IMR-90 (cell line): ENCODE results near the gene SFXN3. TPM values are rescaled to one million over a fixed set of nuclear protein-coding genes. Genes with fewer than 3 reads are reported as not detected.
A peak's percentile ranks its signal among the peaks of the same experiment; 100 is the strongest.
"Not testable (repeated sequence)": the region's sequence is repeated elsewhere in the genome, so short reads cannot be mapped to it uniquely, and the experiment has no call there.

ENCODE experiments used
- ATAC-seq: fragments of 200-7000 bp; cut with Tn5 transposase; 2 replicates; pipeline ENCODE4 v1.9.1; 2020; ENCODE audit warnings: low read depth, mild to moderate bottlenecking, moderate library complexity
- BruUV-seq: library from RNA; stranded (reverse); fragments of 400-500 nt; replicated peaks from 2 replicates; lab custom pipeline; 2021; lab: Mats Ljungman, UMichigan
- CTCF ChIA-PET: fragments of 300-600 bp; formaldehyde crosslinking; extraction: SDS; loops from one replicate; lab custom pipeline; 2021; ENCODE audit warnings: antibody characterized with exemption; lab: Yijun Ruan, JAX
- POLR2A ChIA-PET: fragments of 300-600 bp; sonication (Branson Sonifier 250); formaldehyde crosslinking; loops from one replicate; lab custom pipeline; 2022; ENCODE audit warnings: antibody characterized with exemption; ENCODE audit not compliant: unreplicated experiment; lab: Charles Lee
- DNase-seq: peaks from one replicate; pipeline ENCODE4 v3.0.0; 2013
- H2AFZ ChIP-seq: replicated peaks from 2 replicates; pipeline ENCODE3; 2013; ENCODE audit warnings: low read length, mild to moderate bottlenecking; ENCODE audit not compliant: poor library complexity
- H2AK5ac ChIP-seq: 2 replicates; pipeline ENCODE4 v1.6.1; 2013; ENCODE audit warnings: low read depth, low read length, inconsistent platforms
- H2AK9ac ChIP-seq: replicated peaks from 2 replicates; pipeline ENCODE3; 2013; ENCODE audit warnings: mild to moderate bottlenecking, low read depth, low read length, moderate library complexity; ENCODE audit not compliant: poor library complexity
- H2BK120ac ChIP-seq: 2 replicates; pipeline ENCODE4 v1.6.1; 2013; ENCODE audit warnings: low read depth, low read length, inconsistent platforms
- H2BK15ac ChIP-seq: 3 replicates; pipeline ENCODE4 v1.6.1; 2013; ENCODE audit warnings: low read depth, low read length, inconsistent platforms
- H2BK20ac ChIP-seq: 2 replicates; pipeline ENCODE4 v1.6.1; 2013; ENCODE audit warnings: low read depth, mild to moderate bottlenecking, inconsistent platforms, low read length, moderate library complexity
- H2BK5ac ChIP-seq: 2 replicates; pipeline ENCODE4 v1.6.1; 2013; ENCODE audit warnings: mild to moderate bottlenecking, low read depth, low read length, inconsistent platforms; ENCODE audit not compliant: poor library complexity, severe bottlenecking
- H3K14ac ChIP-seq: replicated peaks from 2 replicates; pipeline ENCODE4 v1.6.1; 2013; ENCODE audit warnings: low read depth, low read length, inconsistent platforms
- H3K18ac ChIP-seq: 2 replicates; pipeline ENCODE4 v1.6.1; 2013; ENCODE audit warnings: low read depth, low read length, control low read depth
- H3K23ac ChIP-seq: 2 replicates; pipeline ENCODE4 v1.6.1; 2013; ENCODE audit warnings: low read depth, low read length, inconsistent platforms
- H3K27ac ChIP-seq: 2 replicates; pipeline ENCODE4 v1.5.1; 2013; ENCODE audit warnings: mild to moderate bottlenecking, control low read depth, low read length; ENCODE audit not compliant: insufficient read depth
- H3K27me3 ChIP-seq: 2 replicates; pipeline ENCODE4 v1.6.1; 2013; ENCODE audit warnings: low read length; ENCODE audit not compliant: control insufficient read depth, insufficient read depth
- H3K36me3 ChIP-seq: 2 replicates; pipeline ENCODE4 v1.6.1; 2013; ENCODE audit warnings: low read length, mixed read lengths; ENCODE audit not compliant: control insufficient read depth, insufficient read depth
- H3K4ac ChIP-seq: 2 replicates; pipeline ENCODE4 v1.6.1; 2013; ENCODE audit warnings: low read depth, low read length, inconsistent platforms
- H3K4me1 ChIP-seq: 2 replicates; pipeline ENCODE4 v1.6.1; 2013; ENCODE audit warnings: low read length, mixed read lengths; ENCODE audit not compliant: control insufficient read depth, insufficient read depth
- H3K4me2 ChIP-seq: 2 replicates; pipeline ENCODE4 v1.6.1; 2013; ENCODE audit warnings: low read depth, mild to moderate bottlenecking, control low read depth, low read length, moderate library complexity
- H3K4me3 ChIP-seq: 2 replicates; pipeline ENCODE4 v1.5.1; 2013; ENCODE audit warnings: low read depth, mild to moderate bottlenecking, control low read depth, low read length, moderate library complexity; ENCODE audit not compliant: insufficient read depth
- H3K56ac ChIP-seq: 2 replicates; pipeline ENCODE4 v1.6.1; 2013; ENCODE audit warnings: low read length, inconsistent platforms; ENCODE audit not compliant: insufficient read depth; ENCODE audit errors: extremely low read depth
- H3K79me1 ChIP-seq, 2 experiments: 2 replicates each; pipeline ENCODE4 v1.6.1; 2013; ENCODE audit warnings: low read length in 2 of 2, inconsistent platforms in 1 of 2, low read depth in 1 of 2
- H3K9ac ChIP-seq: 2 replicates; pipeline ENCODE4 v1.6.1; 2013; ENCODE audit warnings: low read depth, low read length, control low read depth
- H3K9me1 ChIP-seq: 2 replicates; pipeline ENCODE4 v1.6.1; 2013; ENCODE audit warnings: low read length, inconsistent platforms; ENCODE audit not compliant: insufficient read depth
- H3K9me3 ChIP-seq: 2 replicates; pipeline ENCODE4 v1.6.1; 2013; ENCODE audit warnings: low read length; ENCODE audit not compliant: control insufficient read depth, insufficient read depth
- H4K20me1 ChIP-seq: 2 replicates; pipeline ENCODE4 v1.6.1; 2013; ENCODE audit warnings: low read length, inconsistent platforms; ENCODE audit not compliant: insufficient read depth
- H4K5ac ChIP-seq: 2 replicates; pipeline ENCODE4 v1.6.1; 2013; ENCODE audit warnings: mild to moderate bottlenecking, low read depth, low read length, control low read depth
- H4K8ac ChIP-seq, 2 experiments: 2 replicates each; pipeline ENCODE4 v1.6.1; 2013; ENCODE audit warnings: low read depth in 2 of 2, low read length in 2 of 2, control low read depth in 1 of 2, inconsistent platforms in 1 of 2
- H4K91ac ChIP-seq: 2 replicates; pipeline ENCODE4 v1.6.1; 2013; ENCODE audit warnings: low read depth, low read length, inconsistent platforms; ENCODE audit not compliant: insufficient read depth
- BHLHE40 ChIP-seq: fragments of 150-350 bp; IDR thresholded peaks from 2 replicates; pipeline ENCODE4 v1.6.1; 2016; ENCODE audit warnings: mild to moderate bottlenecking, low read depth, low read length
- CEBPB ChIP-seq: IDR thresholded peaks from 2 replicates; pipeline ENCODE4 v1.6.1; 2012; ENCODE audit warnings: low read depth, low read length, improper control_type of control experiment
- FOS ChIP-seq: fragments of 150-350 bp; IDR thresholded peaks from 2 replicates; pipeline ENCODE4 v1.6.1; 2016; ENCODE audit warnings: low read depth, low read length
- MXI1 ChIP-seq: IDR thresholded peaks from 2 replicates; pipeline ENCODE4 v1.6.1; 2012; ENCODE audit warnings: low read depth, mild to moderate bottlenecking, low read length, moderate library complexity, borderline replicate concordance
- POLR2A ChIP-seq: IDR thresholded peaks from 2 replicates; pipeline ENCODE4 v1.6.1; 2012; ENCODE audit warnings: mild to moderate bottlenecking, low read depth, low read length
- RAD21 ChIP-seq: IDR thresholded peaks from 2 replicates; pipeline ENCODE4 v1.6.1; 2012; ENCODE audit warnings: low read length, improper control_type of control experiment
- SMC3 ChIP-seq: fragments of 150-350 bp; IDR thresholded peaks from 2 replicates; pipeline ENCODE4 v1.6.1; 2016; ENCODE audit warnings: low read depth, mild to moderate bottlenecking, antibody characterized with exemption, low read length, moderate library complexity
- USF2 ChIP-seq: fragments of 150-350 bp; IDR thresholded peaks from 2 replicates; pipeline ENCODE4 v1.6.1; 2017; ENCODE audit warnings: mild to moderate bottlenecking, antibody characterized with exemption, low read length, low read depth
- WGBS, 2 experiments: methylation state at CpG; one replicate each; pipeline versions ENCODE4 v1.1.5 to v1.1.7; 2013; ENCODE audit warnings: missing lambda C conversion rate in 2 of 2; ENCODE audit not compliant: insufficient read length in 1 of 2; ENCODE audit errors: extremely low coverage in 2 of 2; 5-methylcytosine and 5-hydroxymethylcytosine counted together
- dilution Hi-C: fragments of 300-500 bp; cut with HindIII; formaldehyde crosslinking; loops from one replicate; pipeline ENCODE4 v1.14.3; 2018; ENCODE audit warnings: low sequenced_read_pairs; ENCODE audit not compliant: unreplicated experiment
- in situ Hi-C: fragments of 300-500 bp; cut with MboI; formaldehyde crosslinking; loops from 3 replicates; pipeline ENCODE4 v1.14.3; 2019; ENCODE audit warnings: low sequenced_read_pairs, inconsistent platforms, mixed read lengths
- intact Hi-C: fragments of 100-400 bp; cut with micrococcal nuclease; formaldehyde crosslinking; loops from 2 replicates; pipeline ENCODE4 v1.10.0; 2022
- polyA plus RNA-seq, 3 experiments: library from polyadenylated mRNA; depleted of rRNA; stranded (reverse); fragments of >200 nt; gene quantifications; 2 replicates each; pipeline ENCODE4 v1.2.3, GENCODE V29; 2012; ENCODE audit warnings: low replicate concordance in 1 of 3
- total RNA-seq: library from RNA; depleted of rRNA; stranded (reverse); fragments of >200 nt; gene quantifications from 2 replicates; pipeline ENCODE4 v1.2.3, GENCODE V29; 2012

SFXN3 gene
- total and polyA plus RNA-seq, 2 of the 4 experiments (the other 2 are of a cell fraction): 64.7 to 77.2 TPM

- Histone ChIP-seq H2BK5ac (peak overlapping the region; percentile 26), H3K36me3 (peaks cover 36% of the 10 kb centered on the region), H3K79me1 (peaks cover 19 to 66% of the 10 kb centered on the region in 2 experiments; a peak in 3 of 4 replicates), H2AK9ac (peak overlapping the region; percentile 98), H4K20me1 (peaks cover 36% of the 10 kb centered on the region), H3K9me3 (no peaks in the 10 kb centered on the region), H2AFZ (no peak overlapping the region), H3K56ac (0 out of 2 replicates have a peak overlapping the region, but pooled peaks have one; percentile 32), H3K4me2 (peak overlapping the region; percentile 74), H4K8ac (peak overlapping the region; percentile 10 to 35; a peak in 2 of 4 replicates), H3K9me1 (peaks cover 2% of the 10 kb centered on the region; the same call in 1 of the 2 replicates), H3K27ac (peak overlapping the region; percentile 56), H2BK120ac (peak overlapping the region; percentile 39), H3K4me3 (peak overlapping the region; percentile 60; the same call in 1 of the 2 replicates), H3K4me1 (peaks cover 2% of the 10 kb centered on the region), H2AK5ac (peak overlapping the region; percentile 71), H3K18ac (no peak overlapping the region), H2BK20ac (peak overlapping the region; percentile 45; the same call in 1 of the 2 replicates), H4K91ac (peak overlapping the region; percentile 73; the same call in 1 of the 2 replicates), H3K4ac (peak overlapping the region; percentile 88), H2BK15ac (peak overlapping the region; percentile 22; the same call in 1 of the 3 replicates), H4K5ac (no peak overlapping the region), H3K27me3 (peaks cover 2% of the 10 kb centered on the region; the same call in 1 of the 2 replicates), H3K23ac (peak overlapping the region; percentile 63), H3K14ac (peak overlapping the region; percentile 92), H3K9ac (peak overlapping the region; percentile 20; the same call in 1 of the 2 replicates)
- BruUV-seq: no TSS peak
- dilution Hi-C loops (no loop called here), in situ Hi-C loops (no loop called here), intact Hi-C loops (loop anchor here (5.0 kb wide), 1 partner anchor 34 kb away; no protein-coding TSS in a partner anchor)
- ATAC-seq (no peak), DNase-seq (no peak)
- ChIA-PET POLR2A (no interaction called here), CTCF (interaction anchor here (1.7 kb wide), 1 partner anchor 14 kb away, joined by 4 read pairs; no protein-coding TSS in a partner anchor)
- no CpG with 5 or more reads among the region's 3 CpGs for WGBS, 2 experiments
- TF ChIP-seq BHLHE40 (no peak), CEBPB (no peak), FOS (no peak), MXI1 (no peak), RAD21 (no peak), POLR2A (no peak), SMC3 (no peak), USF2 (no peak)
Observed at GRCh38 chr10:101033276-101033675, 2.2 kb downstream of the SFXN3 start.

GRCh38 chr10:101034404-101034803, 3.4 kb downstream of the SFXN3 start:
- in situ Hi-C loops, H4K91ac ChIP-seq, H3K56ac ChIP-seq, H3K23ac ChIP-seq, H3K27ac ChIP-seq, H3K4me2 ChIP-seq, H2AK9ac ChIP-seq, DNase-seq, H3K14ac ChIP-seq, H3K4me3 ChIP-seq, ATAC-seq, H4K5ac ChIP-seq, H3K18ac ChIP-seq, H3K4ac ChIP-seq, H3K9ac ChIP-seq, H3K4me1 ChIP-seq, H3K9me3 ChIP-seq, H3K9me1 ChIP-seq, H4K8ac ChIP-seq, H3K27me3 ChIP-seq, H2BK20ac ChIP-seq, H2BK120ac ChIP-seq, BruUV-seq, H2BK5ac ChIP-seq, H2BK15ac ChIP-seq, H2AFZ ChIP-seq, dilution Hi-C loops, H2AK5ac ChIP-seq, POLR2A ChIA-PET: not testable (repeated sequence)
- intact Hi-C loops: loop anchor here (5.0 kb wide), 1 partner anchor 33 kb away; no protein-coding TSS in a partner anchor
- peaks cover 36% of the 10 kb centered on the region for H4K20me1 ChIP-seq
- no CpG with 5 or more reads among the region's 4 CpGs for WGBS, 2 experiments
- H3K36me3 ChIP-seq: peaks cover 43% of the 10 kb centered on the region
- CTCF ChIA-PET: interaction anchor here (1.0 to 1.2 kb wide), 2 partner anchors 15 to 108 kb away, joined by 3 read pairs; no protein-coding TSS in a partner anchor
- H3K79me1 ChIP-seq: peaks cover 21 to 65% of the 10 kb centered on the region in 2 experiments; a peak in 3 of 4 replicates
